DMS 273 (cell line): Measurements from ENCODE around the gene ANKRD44.

ENCODE experiments used
- DNase-seq: peaks from one replicate; lab custom pipeline; 2025; ENCODE audit not compliant: unreplicated experiment; lab: John Stamatoyannopoulos, UW

The ANKRD44 gene

GRCh38 chr2:197152451-197153228, 157.9 kb downstream of the ANKRD44 start:
- DNase-seq = no peak

GRCh38 chr2:197149546-197149945, 161.0 kb downstream of the ANKRD44 start:
- no peak for DNase-seq

GRCh38 chr2:197148401-197148800, 162.2 kb downstream of the ANKRD44 start:
- DNase-seq = no peak

GRCh38 chr2:197147942-197148341, 162.6 kb downstream of the ANKRD44 start:
- DNase-seq = no peak

GRCh38 chr2:197146995-197147394, 163.6 kb downstream of the ANKRD44 start:
- DNase-seq = no peak

- no peak for DNase-seq
Observed at GRCh38 chr2:197145471-197146056, 165.0 kb downstream of the ANKRD44 start.

GRCh38 chr2:197144183-197144582, 166.4 kb downstream of the ANKRD44 start:
- DNase-seq = no peak

- DNase-seq = no peak
Observed at GRCh38 chr2:197141702-197142473, 168.7 kb downstream of the ANKRD44 start.

- no peak for DNase-seq
Observed at GRCh38 chr2:197140045-197140444, 170.5 kb downstream of the ANKRD44 start.

- DNase-seq = no peak
Observed at GRCh38 chr2:197138506-197138905, 172.1 kb downstream of the ANKRD44 start.

- no peak for DNase-seq
Observed at GRCh38 chr2:197137826-197138477, 172.6 kb downstream of the ANKRD44 start.

GRCh38 chr2:197137231-197137630, 173.3 kb downstream of the ANKRD44 start:
- no peak for DNase-seq

- no peak for DNase-seq
Observed at GRCh38 chr2:197136452-197136851, 174.1 kb downstream of the ANKRD44 start.

- DNase-seq = no peak
Observed at GRCh38 chr2:197135806-197136205, 174.8 kb downstream of the ANKRD44 start.

GRCh38 chr2:197134206-197134605, 176.4 kb downstream of the ANKRD44 start:
- no peak for DNase-seq

GRCh38 chr2:197131558-197131855, 179.1 kb downstream of the ANKRD44 start:
- DNase-seq = no peak

- no peak for DNase-seq
Observed at GRCh38 chr2:197130318-197130717, 180.3 kb downstream of the ANKRD44 start.

- no peak for DNase-seq
Observed at GRCh38 chr2:197128897-197129296, 181.7 kb downstream of the ANKRD44 start.

GRCh38 chr2:197128126-197128525, 182.5 kb downstream of the ANKRD44 start:
- DNase-seq = no peak

- no peak for DNase-seq
Observed at GRCh38 chr2:197126630-197127352, 183.8 kb downstream of the ANKRD44 start.
